HG03280 (cell line): ENCODE measurements around the gene KPNB1.

ENCODE experiments used
- ATAC-seq: cut with Tn5 transposase; IDR thresholded peaks from one replicate; pipeline ENCODE4 v1.9.1; 2021; ENCODE audit warnings: mild to moderate bottlenecking, moderate library complexity; ENCODE audit not compliant: unreplicated experiment

KPNB1 gene

GRCh38 chr17:47696717-47697642 is 47.3 kb downstream of the KPNB1 start:
- ATAC-seq, result no peak

DNA sequence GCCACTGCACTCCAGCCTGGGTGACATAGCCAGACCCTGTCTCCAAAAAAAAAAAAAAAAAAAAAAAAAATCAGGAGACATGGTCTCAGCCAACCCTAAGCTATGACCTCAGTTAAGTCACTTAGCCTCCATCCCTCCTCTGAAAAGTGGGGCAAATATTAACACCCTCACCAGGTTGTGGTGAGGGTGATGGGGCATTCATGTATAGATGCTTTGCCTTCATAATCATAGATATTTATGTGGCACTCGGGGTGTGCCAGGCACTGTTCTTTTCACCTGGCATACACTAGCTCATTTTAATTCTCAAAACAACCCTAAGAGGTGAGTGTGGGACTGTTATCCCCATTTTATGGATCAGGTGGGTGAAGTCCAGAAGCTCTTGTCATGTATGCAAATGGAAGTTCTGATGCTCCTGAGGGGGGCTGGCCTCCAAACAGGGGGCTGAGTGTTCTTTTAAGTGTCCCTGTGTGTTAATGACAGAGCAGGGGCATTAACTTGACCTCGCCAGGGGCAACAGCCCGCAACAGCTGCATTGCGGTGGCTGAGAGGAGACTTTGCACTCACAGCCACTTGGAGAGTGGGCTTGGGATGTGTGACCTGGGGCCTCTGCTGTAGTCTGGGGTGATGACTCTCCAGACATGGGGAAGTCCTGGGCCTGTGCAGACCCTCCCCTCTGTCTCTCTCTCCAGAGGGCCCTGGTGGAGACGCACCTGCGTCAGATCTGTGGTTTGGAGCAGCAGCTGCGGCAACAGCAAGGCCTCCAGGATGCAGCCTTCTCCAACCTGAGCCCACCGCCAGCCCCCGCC is 48.4 kb downstream of the KPNB1 start:
- no peak for ATAC-seq

DNA sequence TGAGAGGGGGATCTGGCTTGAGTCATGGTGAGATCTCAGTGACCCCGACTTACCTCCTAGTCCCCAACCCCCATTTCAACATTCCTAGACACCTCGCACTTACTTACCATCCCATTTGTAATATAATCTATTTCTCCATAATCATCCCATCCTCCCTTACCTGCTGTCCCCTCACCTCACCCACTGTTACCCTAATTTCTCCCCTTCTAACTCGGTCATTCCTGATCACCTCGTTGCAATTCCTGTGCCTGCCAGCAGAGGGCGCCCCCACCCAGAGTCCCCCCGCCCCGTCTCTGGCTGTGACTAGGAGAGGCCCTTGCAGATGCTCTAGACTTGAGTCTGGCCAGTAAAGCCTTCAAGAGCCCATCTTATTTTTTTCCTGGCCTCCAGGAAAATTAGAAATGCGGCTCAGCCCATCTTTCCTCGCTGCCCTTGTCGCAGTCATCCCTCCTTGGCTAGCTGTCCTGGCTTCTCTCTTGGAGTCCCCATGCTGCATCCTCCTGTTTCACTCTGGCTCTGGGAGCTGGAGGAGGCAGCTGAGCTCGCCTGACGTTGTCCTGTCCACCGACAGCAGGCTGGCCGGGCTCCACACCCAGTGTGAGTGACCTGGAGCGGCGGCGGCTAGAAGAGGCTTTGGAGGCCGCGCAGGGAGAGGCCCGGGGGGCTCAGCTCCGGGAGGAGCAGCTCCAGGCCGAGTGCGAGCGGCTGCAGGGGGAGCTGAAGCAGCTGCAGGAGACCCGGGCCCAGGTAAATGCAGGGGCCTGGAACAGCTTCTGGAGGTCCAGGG is 49.2 kb downstream of the KPNB1 start:
- no peak for ATAC-seq

GRCh38 chr17:47699536-47699840 is 49.8 kb downstream of the KPNB1 start:
- no peak for ATAC-seq

GRCh38 chr17:47700471-47701449 is 51.0 kb downstream of the KPNB1 start:
- no peak for ATAC-seq

GRCh38 chr17:47701608-47702007 is 51.9 kb downstream of the KPNB1 start:
- no peak for ATAC-seq

DNA sequence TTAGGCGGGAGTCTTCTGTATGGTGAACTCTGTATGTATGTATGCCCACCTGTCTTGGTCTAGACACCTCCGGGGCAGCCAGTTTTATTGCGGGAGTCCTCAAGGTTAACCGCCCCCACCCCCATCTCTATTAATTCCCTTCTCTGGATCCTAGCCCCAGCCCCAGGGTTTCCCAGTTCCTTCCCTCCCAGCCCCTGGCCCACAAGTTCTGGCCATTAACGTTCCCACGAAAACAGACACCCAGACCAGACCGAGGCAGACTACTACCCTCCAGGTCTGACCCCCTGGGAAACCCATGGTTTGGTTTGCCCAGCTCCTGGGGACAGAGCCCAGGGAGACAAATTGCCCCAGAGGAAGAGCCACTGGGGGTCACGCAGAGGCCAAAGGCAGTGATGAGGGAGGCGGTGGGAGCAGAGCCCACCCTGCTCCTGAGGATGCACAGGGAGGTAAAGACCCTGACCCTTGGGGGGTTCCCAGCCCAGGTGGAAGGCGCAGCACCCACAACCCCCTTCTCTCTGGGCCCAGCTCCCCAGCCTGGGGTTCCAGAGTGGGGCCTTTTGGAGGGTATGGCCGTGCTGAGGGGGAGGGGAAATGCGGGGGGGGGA is 52.8 kb downstream of the KPNB1 start:
- no peak for ATAC-seq

DNA sequence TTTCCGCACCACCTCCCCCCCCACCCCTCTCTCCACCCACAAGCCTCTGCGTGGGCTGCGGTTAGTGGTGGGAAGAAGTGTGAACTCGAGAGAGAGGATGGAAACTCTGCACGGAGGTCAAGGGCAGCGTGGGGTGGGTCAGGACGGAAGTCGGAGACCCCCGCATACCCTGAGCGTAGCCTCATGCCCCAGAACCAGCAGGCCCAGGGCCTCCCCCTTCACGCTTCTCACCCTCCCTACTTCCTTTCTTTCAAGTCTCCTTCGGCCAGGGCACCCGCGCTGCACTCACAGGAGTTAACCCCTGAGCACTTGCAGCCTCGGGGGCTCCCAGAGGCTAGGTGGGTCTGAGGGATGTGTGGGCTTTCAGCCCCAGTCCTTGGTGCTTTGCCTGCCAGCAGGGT is 53.5 kb downstream of the KPNB1 start:
- ATAC-seq, result no peak

DNA sequence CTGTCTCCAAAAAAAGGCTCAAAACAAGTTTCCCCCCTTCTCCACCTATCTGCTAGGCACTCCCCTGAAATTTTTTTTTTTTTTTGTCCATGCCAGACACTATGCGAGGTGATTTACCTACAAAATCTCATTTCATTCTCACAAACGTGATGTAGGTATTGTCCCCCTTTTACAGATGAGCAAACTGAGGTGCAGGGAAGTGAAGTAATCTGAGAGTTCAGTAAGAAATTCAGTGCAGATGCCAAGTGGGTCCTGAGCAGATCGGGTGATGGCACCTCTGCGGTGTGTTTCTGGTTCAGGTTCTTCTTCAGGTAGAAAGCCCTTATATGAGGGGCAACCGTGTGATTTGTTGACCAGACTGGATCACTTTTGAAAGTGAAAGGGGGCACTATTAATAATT is 54.0 kb downstream of the KPNB1 start:
- no peak for ATAC-seq

GRCh38 chr17:47704116-47704515 is 54.4 kb downstream of the KPNB1 start:
- no peak for ATAC-seq

DNA sequence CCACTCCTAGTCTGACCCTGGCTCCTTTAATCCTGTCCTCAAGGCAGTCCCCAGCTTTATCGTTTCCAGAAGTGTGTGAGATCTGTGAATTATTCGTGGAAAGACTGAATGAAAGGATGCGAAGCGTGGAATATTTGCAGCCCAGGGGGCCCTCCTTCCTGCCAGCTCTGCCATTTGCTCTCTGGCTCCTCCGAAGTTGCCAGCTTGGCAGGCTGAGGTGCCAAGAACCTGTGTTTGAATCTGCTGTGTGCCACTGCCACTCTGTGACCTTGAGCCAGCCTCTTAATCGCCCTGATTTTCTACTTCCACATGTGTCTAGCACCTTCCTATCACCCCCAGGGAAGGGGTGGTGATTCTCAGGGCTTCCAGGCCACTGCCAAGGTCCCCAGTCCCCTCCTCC is 55.0 kb downstream of the KPNB1 start:
- ATAC-seq, result no peak

DNA sequence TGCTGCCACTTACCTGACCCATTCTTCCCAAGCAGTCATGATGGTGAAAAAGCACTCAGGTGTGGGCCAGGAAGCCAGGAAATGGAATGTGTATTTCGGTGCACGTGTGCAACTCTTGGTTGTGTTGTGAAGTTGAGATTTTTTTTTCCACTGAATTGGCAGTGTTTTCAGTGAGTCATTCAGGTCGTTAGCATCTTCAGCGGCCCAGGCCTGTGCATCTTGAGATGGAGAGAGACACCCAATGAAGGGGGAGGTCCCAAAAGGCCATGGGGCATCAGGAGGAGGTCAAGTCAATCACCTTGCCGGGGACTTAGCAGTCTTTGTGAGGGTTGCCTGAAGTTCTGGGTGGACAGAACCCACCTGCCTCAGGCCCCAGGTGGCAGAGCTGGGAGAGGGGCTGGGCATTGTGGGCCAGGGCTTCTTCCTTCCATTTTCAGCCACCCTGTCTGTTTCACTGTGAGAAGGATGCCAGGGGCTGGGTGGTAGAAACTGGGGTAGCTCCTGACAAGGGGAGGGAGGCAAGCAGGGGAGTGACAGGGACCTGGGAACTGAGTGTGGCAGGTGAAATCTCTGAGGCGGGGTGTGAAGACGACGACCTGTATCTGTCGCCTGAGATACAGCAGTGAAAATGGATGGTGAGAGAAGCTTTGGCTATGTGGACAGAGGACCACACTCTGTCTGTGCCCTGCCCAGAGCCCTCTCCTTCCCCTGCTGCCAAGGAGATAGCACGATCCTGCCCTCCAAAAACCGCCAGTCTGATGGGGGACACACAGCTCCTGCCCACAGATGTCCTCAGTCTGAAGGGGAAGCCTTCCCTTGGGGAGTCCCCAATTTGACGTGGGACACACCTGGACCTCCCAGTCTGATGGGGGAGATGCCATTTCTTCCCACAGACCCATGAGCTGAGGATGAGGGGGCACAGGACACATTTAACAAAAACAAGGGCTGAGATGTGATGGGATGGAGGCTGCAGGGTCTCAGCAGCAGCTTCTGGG is 56.1 kb downstream of the KPNB1 start:
- no peak for ATAC-seq

DNA sequence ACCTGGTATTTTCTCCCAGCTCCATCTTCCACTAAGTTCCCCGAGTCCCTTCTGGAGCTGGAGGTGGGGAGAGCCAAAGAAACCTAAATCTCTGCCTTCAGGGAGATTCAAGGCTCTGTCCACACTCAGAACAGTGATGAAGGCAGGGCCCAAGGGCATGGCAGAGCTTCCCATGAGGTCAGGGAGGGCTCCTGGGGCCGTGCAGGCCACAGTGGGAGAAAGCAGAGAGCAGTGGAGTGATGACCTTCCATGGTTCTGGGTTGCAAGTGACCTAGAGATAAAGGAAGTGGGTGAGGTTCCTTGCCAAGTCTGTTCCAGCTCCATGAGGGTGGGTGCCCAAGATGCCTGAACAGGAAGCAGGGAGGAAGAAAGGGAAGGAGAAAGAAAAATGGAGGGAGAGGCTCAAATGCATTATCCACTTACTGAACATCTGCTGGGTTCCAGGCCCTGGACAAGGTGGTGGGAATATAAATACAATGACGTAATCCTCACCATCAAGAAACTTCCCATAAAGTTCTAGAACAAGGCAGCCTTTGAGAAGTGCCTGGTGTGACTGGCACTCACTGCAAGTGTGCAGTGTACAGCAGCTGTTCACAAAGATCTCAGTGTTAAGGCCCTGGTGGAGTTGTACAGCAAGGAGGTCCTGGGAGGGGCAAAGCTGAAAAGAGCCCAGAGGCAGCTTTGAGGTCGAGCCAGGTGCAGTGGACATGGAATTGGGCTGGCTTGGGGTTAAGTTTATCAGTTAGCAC is 57.5 kb downstream of the KPNB1 start:
- ATAC-seq, result no peak

DNA sequence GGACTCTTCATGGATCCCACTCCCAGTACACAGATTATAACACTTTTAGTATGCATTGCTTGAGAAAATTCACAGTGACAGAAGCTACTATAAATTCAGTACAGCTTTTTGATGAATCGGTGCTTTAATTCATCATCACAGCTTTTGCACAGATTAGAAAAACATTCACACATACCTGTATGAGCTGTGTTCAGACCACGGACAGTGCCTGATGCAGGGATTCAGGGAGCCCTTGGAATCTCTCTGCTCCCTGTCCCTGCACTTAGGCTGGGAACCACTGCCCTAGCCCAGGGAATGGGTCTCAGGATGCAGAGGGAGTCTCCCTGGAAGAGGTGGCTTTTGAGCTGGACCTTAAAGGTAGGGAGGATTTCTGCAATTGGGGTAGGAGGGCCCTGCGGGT is 58.2 kb downstream of the KPNB1 start:
- no peak for ATAC-seq

GRCh38 chr17:47708312-47708863 is 58.7 kb downstream of the KPNB1 start:
- no peak for ATAC-seq

DNA sequence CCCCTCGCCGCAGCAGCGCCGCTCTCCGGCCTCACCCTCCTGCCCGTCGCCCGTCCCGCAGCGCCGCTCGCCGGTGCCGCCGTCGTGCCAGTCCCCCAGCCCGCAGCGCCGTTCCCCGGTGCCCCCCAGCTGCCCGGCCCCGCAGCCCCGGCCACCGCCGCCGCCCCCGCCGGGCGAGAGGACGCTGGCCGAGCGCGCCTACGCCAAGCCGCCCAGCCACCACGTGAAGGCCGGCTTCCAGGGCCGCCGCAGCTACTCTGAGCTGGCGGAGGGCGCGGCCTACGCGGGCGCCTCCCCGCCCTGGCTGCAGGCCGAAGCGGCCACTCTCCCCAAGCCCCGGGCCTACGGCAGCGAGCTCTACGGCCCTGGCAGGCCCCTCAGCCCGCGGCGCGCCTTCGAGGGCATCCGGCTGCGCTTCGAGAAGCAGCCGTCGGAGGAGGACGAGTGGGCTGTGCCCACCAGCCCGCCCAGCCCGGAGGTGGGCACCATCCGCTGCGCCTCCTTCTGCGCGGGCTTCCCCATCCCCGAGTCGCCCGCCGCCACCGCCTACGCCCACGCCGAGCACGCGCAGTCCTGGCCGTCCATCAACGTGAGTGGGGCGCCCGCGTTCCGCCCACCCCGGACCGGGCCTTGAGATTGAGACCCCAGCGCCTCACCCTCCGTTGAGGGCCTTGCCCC is 59.3 kb downstream of the KPNB1 start:
- ATAC-seq, result no peak

DNA sequence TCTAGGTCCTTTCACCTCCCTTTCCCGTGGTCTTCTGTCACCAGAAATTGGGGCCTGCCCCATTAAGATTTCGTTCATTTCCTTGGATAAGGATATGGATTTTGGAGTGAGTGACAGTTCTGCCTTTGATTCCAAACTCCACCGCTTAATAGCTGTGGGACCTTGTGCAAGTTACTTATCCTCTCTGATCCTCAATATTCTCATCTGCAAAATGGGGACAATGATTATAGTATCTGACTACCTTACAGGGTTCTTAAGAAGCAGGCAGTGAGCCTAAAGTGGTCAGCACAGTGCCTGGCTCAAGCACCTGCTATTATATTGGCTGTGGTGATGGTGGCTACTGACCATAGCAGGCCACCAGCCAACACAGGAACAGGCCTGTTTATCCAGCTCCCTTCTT is 59.9 kb downstream of the KPNB1 start:
- ATAC-seq, result no peak
